ENCODE measurements around the gene CMTM4.
"Not testable (repeated sequence)": the region's sequence is repeated elsewhere in the genome, so short reads cannot be mapped to it uniquely, and the experiment has no call there.

The CMTM4 gene

DNA sequence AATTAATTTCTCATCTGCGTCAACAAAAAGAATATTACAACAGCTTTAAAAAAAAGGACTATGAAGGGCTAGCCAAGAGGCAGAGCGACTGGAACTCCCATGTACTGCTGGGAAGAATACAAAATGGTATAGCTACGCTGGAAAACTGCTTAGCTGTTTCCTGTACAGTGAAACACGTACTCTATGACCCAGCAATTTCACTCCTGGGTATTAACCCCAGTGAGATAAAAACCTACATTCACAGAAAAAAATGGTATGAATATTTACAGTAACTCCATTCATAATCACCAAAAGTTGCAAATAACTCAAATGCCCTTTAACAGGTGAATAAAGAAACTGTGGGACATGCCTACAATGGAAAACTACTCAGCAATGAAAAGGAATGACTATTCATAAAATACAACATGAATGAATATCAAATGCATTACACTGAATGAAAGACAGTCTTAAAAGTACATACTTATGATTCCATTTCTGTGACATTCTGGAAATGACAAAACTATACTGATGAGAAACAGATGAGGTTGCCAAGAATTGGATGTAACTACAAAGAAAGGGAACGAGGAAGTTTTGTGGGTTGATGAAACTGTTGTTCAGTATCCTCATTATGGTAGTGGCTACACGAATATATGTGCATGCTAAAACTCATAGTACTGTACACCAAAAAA is 27.6 kb downstream of the CMTM4 start:
- DNase-seq (ENCODE audit: low read depth, low spot score): peak; percentile 26
- TF ChIP-seq, protein P1, sequence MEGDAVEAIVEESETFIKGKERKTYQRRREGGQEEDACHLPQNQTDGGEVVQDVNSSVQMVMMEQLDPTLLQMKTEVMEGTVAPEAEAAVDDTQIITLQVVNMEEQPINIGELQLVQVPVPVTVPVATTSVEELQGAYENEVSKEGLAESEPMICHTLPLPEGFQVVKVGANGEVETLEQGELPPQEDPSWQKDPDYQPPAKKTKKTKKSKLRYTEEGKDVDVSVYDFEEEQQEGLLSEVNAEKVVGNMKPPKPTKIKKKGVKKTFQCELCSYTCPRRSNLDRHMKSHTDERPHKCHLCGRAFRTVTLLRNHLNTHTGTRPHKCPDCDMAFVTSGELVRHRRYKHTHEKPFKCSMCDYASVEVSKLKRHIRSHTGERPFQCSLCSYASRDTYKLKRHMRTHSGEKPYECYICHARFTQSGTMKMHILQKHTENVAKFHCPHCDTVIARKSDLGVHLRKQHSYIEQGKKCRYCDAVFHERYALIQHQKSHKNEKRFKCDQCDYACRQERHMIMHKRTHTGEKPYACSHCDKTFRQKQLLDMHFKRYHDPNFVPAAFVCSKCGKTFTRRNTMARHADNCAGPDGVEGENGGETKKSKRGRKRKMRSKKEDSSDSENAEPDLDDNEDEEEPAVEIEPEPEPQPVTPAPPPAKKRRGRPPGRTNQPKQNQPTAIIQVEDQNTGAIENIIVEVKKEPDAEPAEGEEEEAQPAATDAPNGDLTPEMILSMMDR (IDR thresholded peaks at IDR 0.05; ENCODE audit: low read depth, low read length): no peak
- in situ Hi-C loops (cut with HindIII; ENCODE audit: low sequenced_read_pairs): no loop called here
- no peak overlapping the region for H3K4me3 ChIP-seq (ENCODE audit: low read depth, low read length)

DNA sequence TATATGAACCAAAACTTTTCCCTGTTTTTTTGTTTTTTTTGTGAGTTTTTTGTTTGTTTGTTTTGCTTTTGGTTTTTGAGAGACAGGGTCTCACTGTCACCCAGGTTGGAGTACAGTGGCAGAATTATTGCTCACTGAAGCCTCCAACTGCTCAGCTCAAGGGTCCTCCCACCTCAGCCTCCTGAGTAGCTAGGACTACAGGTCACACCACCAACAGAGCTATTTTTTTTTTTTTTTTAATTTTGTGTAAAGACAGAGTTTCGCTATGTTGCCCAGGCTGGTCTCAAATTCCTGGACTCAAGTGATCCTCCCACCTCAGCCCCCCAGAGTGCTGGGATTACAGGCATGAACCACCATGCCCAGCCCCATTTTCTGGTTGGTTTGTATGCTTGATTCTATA is 28.6 kb downstream of the CMTM4 start:
- TF ChIP-seq, protein P1 (IDR thresholded peaks at IDR 0.05; ENCODE audit: low read depth, low read length): no peak
- H3K4me3 ChIP-seq (ENCODE audit: low read depth, low read length): no peak overlapping the region
- in situ Hi-C loops (cut with HindIII; ENCODE audit: low sequenced_read_pairs): no loop called here
- no peak for DNase-seq (ENCODE audit: low read depth, low spot score)

DNA sequence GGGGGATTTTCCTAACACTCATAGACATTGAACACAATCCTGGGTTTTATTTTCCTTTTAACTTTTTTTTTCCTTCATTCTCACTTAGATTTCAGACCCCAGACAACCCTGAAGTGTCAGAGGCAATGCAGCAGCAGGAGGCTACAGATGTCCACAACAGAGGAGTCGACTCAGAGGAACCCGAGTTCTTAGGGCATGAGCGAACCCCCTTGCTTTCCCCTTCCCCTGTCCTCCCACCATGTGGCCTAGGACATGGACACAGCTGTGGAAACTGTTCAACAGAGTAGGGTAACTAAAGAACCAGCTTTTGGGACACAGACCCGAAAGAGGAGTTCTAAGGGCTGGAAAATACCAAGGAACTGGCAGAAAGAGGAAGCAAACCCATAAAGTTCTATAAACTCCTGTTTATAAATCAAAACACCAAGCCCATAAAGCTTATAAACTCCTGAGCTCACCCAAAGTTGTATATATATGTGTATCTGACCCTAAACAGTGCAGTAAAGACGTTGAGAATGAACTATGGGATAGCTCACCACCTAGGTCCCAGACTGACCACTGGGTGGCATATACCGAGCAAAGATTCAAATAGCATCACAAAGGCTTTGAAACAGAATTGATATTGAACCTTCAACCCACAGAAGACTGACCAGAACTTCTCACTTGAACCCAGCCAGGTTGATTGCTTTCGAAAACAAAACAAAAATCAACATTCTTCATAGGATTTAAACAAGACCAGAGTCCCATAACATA is 33.9 kb downstream of the CMTM4 start:
- TF ChIP-seq, protein P1 (IDR thresholded peaks at IDR 0.05; ENCODE audit: low read depth, low read length): peak; percentile 69
- no peak overlapping the region for H3K4me3 ChIP-seq (ENCODE audit: low read depth, low read length)
- DNase-seq (ENCODE audit: low read depth, low spot score): peak; percentile 51
- in situ Hi-C loops (cut with HindIII; ENCODE audit: low sequenced_read_pairs): no loop called here

DNA sequence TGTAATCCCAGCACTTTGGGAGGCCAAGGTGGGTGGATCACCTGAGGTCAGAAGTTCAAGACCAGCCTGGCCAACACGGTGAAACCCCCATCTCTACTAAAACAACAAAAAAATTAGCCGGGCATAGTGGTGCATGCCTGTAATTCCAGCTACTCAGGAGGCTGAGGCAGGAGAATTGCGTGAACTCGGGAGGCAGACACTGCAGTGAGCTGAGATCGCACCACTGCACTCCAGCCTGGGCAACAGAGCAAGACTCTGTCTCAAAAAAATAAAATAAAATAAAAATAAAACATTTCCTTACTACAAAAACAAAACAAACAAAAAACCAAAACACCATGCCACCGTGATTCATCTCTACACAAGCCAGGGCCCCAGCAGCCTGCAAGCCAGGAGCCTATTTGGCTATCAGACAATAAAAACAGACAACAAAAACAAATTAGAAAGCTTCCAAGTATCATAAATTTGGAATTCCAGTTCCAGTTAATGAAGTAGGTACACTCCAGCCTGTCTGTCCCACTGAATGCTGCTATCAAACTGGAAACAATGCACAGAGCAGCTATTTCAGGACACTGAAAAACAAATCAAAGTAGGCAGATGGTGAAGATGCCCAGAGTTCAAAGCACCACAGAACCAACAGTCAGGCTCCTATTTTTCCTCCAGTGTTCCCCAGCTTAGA is 34.7 kb downstream of the CMTM4 start:
- H3K4me3 ChIP-seq (ENCODE audit: low read depth, low read length); in situ Hi-C loops (cut with HindIII; ENCODE audit: low sequenced_read_pairs): not testable (repeated sequence)
- peak; percentile 7 for DNase-seq (ENCODE audit: low read depth, low spot score)

DNA sequence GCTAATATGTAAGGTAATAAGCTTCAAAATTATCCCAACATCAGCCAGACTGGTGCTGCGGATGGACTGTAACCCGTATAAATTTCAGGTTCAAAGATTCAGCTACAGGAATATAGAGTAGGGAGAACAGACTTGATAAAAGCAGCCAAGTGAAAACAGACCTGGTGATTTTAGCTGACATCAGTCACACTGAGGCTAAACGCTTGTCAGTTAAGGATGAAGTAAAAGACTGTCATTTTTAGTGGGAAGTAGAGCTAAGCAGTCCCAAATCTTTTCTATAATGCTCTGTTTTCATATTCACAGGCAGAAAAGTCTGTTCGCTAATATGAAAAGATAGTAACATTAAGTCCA is 35.4 kb downstream of the CMTM4 start:
- in situ Hi-C loops (cut with HindIII; ENCODE audit: low sequenced_read_pairs): no loop called here
- DNase-seq (ENCODE audit: low read depth, low spot score): no peak
- H3K4me3 ChIP-seq (ENCODE audit: low read depth, low read length): no peak overlapping the region
- TF ChIP-seq, protein P1 (IDR thresholded peaks at IDR 0.05; ENCODE audit: low read depth, low read length): no peak

DNA sequence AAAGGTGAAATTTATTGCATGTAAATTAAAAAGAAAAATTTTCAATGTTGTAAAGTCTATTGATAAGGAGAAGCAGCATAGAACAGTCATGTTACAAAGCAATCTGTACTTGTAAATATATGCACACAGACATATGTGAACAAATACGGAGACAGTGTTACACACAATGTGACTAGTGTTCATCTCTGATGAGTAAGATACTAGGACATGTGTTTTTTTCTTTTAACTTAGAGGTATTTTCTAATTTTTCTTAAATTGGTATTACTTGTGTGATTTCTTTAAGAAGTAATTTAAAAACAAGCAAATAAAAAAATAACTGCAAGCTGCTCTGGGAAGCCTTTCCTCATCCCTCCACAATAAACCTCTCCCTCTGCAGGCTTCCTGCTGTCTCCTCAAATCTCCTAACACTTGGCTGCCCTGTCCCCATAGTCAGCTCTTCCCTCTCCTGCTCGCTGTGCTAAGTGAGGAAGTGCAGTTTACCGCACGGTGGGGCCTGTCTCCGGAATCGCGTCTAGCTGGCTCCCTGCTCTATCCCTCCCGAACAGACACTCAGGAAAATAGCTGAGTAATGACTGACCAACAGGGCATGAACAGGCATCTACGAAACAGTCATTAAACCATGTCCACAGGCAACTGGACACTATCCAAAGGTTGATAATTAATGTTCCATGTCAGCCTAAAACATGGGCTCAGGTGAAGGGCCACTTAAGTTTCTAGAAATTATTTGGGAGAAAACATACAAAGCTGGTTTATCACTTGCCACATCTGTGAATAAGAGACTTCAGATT is 35.9 kb downstream of the CMTM4 start:
- no peak overlapping the region for H3K4me3 ChIP-seq (ENCODE audit: low read depth, low read length)
- peak; percentile 86 for DNase-seq (ENCODE audit: low read depth, low spot score)
- TF ChIP-seq, protein P1 (IDR thresholded peaks at IDR 0.05; ENCODE audit: low read depth, low read length): peak; percentile 52
- in situ Hi-C loops (cut with HindIII; ENCODE audit: low sequenced_read_pairs): no loop called here
